ENCODE results near the gene TAF9.
"Not testable (repeated sequence)": the region's sequence is repeated elsewhere in the genome, so short reads cannot be mapped to it uniquely, and the experiment has no call there.

The TAF9 gene

DNA sequence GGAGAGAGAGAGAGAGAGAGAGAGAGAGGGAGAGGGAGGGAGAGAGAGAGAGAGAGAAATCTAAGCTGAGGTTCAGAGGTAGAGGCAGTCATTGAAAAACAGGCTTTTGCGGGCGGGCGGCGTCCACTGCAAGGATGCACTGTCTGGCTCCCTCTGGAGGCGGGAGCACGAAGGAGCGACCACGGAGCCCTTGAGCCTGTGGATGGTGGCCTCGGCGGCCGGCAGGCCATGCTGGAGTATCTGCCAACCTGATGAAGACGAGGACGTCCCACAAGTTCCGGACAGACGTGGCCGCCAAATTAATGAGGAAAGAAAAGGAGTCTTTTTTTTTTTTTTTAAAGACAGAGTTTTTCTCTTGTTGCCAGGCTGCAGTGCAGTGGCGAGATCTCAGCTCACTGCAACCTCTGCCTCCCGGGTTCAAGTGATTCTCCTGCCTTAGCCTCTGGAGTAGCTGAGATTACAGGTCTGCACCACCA is 34.5 kb downstream of the TAF9 start:
- DNase-seq: peak; percentile 64

DNA sequence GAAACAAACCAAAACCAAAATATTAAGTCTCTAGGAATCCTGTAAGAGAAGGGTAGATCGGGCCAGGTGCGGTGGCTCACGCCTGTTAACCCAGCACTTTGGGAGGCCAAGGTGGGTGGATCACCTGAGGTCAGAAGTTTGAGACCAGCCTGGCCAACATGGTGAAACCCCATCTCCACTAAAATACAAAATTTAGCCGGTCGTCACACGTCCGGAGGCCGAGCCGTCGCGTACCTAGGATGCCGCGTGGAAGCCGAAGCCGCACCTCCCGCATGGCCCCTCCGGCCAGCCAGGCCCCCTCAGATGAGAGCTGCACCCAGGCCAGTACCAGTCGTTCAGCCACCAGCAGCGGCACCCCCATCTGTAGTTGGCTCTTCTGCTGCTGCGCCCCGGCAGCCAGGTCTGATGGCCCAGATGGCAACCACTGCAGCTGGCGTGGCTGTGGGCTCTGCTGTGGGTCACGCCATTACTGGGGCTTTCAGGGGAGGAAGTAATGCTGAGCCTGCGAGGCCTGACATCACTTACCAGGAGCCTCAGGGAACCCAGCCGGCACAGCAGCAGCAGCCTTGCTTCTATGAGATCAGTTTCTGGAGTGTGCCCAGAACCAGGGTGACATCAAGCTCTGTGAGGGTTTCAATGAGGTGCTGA is 35.5 kb downstream of the TAF9 start:
- DNase-seq: not testable (repeated sequence)

DNA sequence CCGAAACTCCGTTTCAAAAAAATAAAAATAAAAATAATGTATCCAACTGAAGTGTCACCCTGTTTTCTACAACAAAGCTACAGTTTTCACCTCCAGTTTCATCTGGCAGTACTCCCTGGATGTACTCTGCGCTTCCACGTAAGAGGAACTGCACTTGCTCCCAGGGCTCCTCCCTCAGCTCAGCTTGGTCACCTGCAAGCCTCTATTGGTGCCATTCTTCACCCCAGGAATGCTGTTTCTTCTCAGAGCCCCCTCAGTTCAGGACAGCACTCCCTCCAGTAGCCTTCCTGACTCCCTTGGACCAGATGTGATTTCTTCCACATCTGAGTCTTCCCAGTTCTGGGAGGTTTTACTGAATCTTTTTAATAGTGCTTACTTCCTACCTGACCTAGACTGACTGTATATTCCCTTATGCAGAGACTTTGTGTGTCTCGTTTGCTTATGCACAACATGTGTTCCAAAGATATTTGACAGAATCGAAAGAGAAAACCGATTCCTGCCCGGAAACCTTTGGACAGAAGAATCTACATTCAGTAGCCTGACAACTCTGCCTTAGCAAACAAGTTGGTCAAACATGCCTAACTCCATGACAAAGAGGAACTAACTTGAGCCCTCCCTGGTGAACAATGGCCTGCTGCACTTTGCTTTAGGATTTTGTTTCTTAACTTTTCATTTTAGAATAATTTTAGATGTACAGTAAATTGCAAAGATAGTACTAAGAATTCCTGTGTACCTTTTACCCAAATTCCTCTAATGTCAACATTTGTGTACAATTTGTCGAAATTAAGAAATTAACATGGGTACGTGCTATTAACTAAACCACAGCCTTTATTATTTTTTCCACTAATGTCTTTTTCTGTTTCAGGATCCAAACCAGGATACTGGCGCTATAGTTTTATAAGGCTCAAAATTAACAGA is 37.5 kb downstream of the TAF9 start:
- DNase-seq: no peak

DNA sequence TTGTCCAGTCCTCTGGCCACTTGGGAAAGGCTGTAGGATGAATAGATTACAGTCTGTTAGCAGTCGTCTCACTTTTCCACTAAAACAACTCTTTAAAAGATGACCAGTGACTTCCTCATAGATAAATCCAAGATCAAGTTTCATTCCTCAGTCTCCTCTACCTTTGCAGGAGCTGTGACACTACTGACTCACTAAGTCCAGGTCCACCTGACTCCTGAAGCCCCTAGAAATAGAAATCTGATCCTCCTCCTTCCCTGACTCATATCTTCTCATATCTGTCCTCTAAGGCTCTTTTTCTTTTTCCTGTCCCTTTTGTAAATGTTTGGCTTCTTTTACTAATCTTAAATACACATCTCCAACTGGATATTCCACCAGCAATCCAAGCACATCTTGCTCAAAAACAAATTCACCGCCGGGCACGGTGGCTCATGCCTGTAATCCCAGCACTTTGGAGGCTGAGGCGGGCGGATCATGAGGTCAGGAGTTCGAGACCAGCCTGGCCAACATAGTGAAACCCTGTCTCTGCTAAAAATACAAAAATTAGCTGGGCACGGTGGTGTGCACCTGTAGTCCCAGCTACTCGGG is 39.3 kb downstream of the TAF9 start:
- no peak for DNase-seq

DNA sequence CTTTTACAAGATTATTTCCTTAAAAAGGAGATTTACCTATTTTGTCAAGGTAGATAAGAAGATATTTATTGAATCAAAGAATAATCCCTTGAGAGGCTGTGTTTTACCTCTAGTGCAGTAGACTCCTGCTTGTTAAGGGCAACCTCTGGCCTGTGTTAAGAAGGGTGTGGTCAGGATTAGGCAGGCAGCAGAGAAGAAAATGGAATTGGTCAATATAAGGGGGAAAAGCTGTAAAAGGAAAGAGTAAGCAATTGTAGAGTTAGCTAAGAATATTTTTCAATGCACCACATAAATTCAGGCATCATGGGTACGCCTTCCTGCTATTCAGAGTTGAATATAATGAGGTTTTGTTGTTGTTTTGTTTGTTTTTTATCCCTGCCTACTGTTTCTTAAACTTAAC is 43.0 kb downstream of the TAF9 start:
- no peak for DNase-seq

DNA sequence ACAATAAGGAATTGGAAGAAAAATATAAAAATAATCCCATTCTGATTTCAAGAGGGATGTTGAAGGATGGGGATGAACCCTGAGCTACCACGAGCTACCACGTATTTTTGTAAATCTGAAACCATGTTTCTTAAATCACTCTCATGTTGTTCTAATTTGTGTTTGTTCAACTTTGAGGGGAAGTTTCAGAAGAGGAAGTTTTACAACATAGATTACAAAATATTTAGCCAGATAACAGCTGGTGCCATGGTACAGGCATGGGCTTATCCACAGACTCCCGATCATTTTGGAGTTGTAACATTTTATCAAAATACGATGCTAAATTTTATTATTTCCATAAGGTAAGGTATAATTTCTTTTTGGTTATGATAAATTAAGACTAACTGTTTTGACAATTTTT is 51.9 kb downstream of the TAF9 start:
- no peak for DNase-seq

DNA sequence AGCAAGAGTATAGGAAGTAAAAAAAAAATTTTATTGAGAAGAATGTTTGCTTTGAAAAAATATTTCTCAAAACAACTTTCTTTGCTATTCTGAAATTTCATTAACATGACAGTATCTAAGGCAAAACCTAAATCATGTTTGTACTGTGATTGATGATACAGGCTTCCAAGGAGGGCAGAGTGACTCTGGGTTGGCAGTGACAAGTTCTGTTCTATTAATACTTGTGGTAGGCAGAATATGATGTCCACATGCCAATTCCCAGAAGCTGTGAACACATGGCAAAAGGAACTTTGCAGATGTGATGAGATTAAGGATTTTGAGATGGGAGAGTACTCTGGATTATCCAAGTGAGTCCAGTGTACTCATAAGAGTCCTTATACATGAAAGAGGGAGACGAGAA is 53.3 kb downstream of the TAF9 start:
- no peak for DNase-seq
